ENCODE data around the gene PIP5KL1.

Gene PIP5KL1

DNA sequence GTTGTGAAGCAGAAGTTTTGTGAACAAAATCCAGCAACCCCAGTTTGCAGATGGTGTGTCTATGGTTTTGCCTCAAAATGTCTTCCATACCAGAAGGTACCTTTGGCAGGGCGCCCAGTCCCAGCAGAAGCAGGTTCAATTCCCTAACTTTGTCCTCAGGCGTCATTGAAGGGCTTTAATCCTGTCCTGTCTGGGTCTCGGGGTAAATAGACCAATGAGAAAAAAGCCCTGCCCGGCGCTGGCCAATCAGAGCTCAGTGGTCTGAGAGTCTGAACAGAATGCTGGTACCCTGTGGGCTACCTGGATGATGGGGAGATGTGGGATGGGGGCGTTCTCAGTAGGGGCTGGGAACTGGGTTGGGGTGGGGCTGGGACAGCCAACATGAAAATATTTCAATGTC, 7.5 kb downstream of the PIP5KL1 start:
- no peak for TF ChIP-seq CTCF (IDR thresholded peaks at IDR 0.05; ENCODE audit: extremely low read depth, missing control alignments)
- no peak for DNase-seq (ENCODE audit: low spot score)

DNA sequence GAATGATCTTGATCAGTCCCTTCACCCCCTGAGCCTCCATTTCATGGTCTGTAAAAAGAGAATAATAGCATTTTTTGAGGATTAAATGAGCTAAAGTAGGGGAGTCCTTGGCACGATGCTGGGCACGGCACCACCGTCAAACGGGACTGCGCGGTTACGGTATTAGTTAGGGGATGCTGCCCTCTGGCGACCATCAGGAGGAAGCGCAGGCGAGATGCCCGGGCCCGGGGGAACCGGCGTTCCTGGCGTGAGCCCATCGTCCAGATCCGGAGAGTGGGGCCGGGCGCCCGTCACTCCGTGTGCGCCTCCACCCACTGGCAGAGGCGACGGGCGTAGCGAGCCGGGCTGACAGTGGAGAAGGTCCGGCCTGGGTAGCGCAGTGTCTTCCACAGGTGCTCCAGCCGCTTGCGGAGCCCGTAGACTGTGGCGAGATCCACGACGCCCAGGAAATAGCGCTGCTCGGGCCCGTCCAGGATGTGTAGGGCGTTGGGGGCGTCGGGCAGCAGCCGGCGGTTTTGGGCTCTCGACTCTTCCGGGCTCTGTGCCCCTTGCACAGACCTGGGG, 8.9 kb downstream of the PIP5KL1 start:
- peak; percentile 87 for DNase-seq (ENCODE audit: low spot score)
- TF ChIP-seq CTCF (IDR thresholded peaks at IDR 0.05; ENCODE audit: extremely low read depth, missing control alignments): peak; percentile 82

DNA sequence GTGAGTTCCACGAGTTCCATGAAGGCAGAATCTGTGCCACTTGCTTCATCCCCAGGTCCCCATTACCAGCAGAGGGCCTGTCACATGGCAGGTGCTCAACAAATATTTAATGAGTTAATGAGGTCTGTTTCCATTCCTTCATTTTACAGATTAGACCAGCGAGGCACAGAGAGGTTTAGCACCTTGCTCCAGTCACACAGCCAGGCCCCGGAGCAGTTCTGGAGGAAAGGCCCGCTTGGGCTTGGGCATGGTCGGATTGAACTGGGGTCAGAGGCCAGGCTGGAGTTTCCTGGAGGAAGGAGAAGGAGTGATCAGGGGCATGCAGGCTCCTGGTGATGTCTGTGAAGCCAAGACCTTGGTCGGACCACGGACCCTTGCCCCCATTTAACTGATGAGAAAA, 9.8 kb downstream of the PIP5KL1 start:
- DNase-seq (ENCODE audit: low spot score): no peak
- TF ChIP-seq CTCF (IDR thresholded peaks at IDR 0.05; ENCODE audit: extremely low read depth, missing control alignments): no peak

DNA sequence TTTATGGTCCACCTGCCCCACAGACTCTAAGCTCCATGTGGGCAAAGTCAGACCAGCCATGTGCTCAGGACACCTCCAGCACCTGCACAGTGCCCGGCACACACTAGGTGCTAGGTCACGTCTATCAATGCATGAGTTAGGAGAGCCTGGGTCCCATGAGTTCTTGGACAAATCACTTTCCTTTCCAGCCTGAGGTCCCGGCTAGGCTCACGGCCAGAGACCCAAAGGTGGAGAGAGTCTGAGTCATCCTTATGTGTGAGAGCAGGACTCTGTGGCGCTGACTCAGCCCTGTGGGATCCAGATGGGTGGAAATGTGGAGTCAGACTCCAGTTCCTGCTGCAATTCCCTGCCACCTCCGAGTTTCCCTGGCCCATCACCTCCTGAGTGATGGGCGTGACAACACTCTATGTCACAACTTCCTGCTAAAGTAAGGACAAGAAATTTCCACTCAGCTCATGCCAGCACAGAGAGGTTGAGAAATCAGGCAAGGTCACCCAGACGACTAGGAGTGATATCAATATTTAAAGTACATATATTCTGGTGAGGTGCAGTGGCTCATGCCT, 11.2 kb downstream of the PIP5KL1 start:
- no peak for DNase-seq (ENCODE audit: low spot score)
- TF ChIP-seq CTCF (IDR thresholded peaks at IDR 0.05; ENCODE audit: extremely low read depth, missing control alignments): no peak

DNA sequence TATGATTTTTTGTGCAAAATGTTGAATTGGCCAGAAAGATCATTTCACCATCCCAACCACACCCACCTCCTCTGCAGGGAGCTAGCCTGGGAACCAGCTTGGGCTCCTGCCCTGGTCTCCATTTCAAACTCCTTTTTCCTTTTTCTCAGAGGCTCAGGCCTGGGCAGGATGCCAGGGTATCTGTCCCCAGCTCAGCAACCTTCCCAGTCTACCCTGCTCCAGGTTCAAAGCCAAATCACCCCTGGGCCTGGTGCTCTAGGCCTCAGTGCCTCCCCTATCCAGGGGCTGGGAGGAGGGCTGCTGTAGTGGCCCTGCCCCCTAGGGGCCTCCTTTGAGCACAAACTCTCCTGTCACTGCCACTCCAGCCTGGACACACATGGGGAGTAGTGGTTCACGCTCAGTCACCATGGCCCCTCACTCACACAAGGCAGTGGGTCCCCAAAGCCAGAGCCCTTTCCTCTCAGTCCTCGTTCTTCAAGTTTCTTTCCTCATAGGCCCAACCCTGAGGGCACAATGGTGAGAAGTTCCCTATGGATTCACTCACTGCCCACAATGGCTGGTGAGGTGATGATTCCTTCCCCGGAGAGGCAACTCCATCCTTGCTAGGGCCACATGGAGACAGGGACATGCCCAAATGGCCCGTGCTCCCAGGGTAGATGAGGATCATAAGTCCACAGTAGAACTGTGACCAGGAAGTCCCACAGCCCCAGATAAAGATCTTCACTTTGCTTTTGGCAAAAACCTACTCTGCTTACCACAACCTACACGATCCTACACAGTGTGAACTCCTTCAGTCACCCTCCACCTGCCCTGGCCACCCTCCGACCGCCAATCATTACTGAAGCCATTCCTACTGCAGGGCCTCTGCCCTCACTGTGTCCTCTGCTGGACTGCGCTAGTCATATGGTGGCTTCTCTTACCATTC, 12.1 kb downstream of the PIP5KL1 start:
- TF ChIP-seq CTCF (IDR thresholded peaks at IDR 0.05; ENCODE audit: extremely low read depth, missing control alignments): peak; percentile 26

GRCh38 chr9:127917603-127918002, 13.0 kb downstream of the PIP5KL1 start:
- no peak for TF ChIP-seq CTCF (IDR thresholded peaks at IDR 0.05; ENCODE audit: extremely low read depth, missing control alignments)
- no peak for DNase-seq (ENCODE audit: low spot score)

More for the DNA sequence above, 12.1 kb downstream of the PIP5KL1 start:
- DNase-seq (ENCODE audit: low spot score): no peak

Data from GM20000 (cell line).